Fibroblast of lung (primary cell): Measurements from ENCODE around the gene COL1A1. TPM values are rescaled to one million over a fixed set of nuclear protein-coding genes. Genes with fewer than 3 reads are reported as not detected.

Experiments used
- DNase-seq, 2 donors: peaks; one replicate each; pipeline versions ENCODE4 v3.0.0 to v3.0.0-alpha.2; 2010; ENCODE audit warnings: low read depth in 2 of 2
- H2AFZ ChIP-seq: 2 replicates; pipeline ENCODE4 v1.5.1; 2012; ENCODE audit warnings: low read length, control low read depth, inconsistent platforms
- H3K27ac ChIP-seq: 2 replicates; pipeline ENCODE4 v1.5.1; 2011; ENCODE audit warnings: low read length, control low read depth; ENCODE audit not compliant: insufficient read depth
- H3K27me3 ChIP-seq: 2 replicates; pipeline ENCODE4 v1.5.1; 2011; ENCODE audit warnings: mild to moderate bottlenecking, low read length; ENCODE audit not compliant: control insufficient read depth, insufficient read depth
- H3K36me3 ChIP-seq: 2 replicates; pipeline ENCODE4 v1.5.1; 2011; ENCODE audit warnings: low read length; ENCODE audit not compliant: control insufficient read depth, insufficient read depth
- H3K4me1 ChIP-seq: 2 replicates; pipeline ENCODE4 v1.5.1; 2011; ENCODE audit warnings: low read length; ENCODE audit not compliant: control insufficient read depth, insufficient read depth; ENCODE audit errors: extremely low read depth
- H3K4me2 ChIP-seq: 2 replicates; pipeline ENCODE4 v1.5.1; 2011; ENCODE audit warnings: low read length, control low read depth; ENCODE audit not compliant: insufficient read depth; ENCODE audit errors: extremely low read depth
- H3K4me3 ChIP-seq, 4 experiments: fragments of 200-600 bp in 1 of 4; sonication (generic) in 1 of 4; replicated peaks in 1 of 4; 2 replicates each; pipeline ENCODE4 v1.5.1; 2011 to 2016; ENCODE audit warnings: low read length in 4 of 4, low read depth in 3 of 4, mild to moderate bottlenecking in 3 of 4, control low read depth in 2 of 4, inconsistent platforms in 1 of 4, mixed read lengths in 1 of 4; ENCODE audit not compliant: insufficient read depth in 1 of 4; ENCODE audit errors: control extremely low read depth in 1 of 4
- H3K79me2 ChIP-seq: 2 replicates; pipeline ENCODE4 v1.5.1; 2012; ENCODE audit warnings: mild to moderate bottlenecking, low read length, inconsistent platforms; ENCODE audit not compliant: control insufficient read depth, insufficient read depth
- H3K9ac ChIP-seq: 2 replicates; pipeline ENCODE4 v1.5.1; 2011; ENCODE audit warnings: mild to moderate bottlenecking, low read length, control low read depth; ENCODE audit not compliant: insufficient read depth
- H3K9me3 ChIP-seq: 2 replicates; pipeline ENCODE4 v1.5.1; 2012; ENCODE audit warnings: low read depth, low read length; ENCODE audit not compliant: control insufficient read depth, insufficient read depth
- H4K20me1 ChIP-seq: 2 replicates; pipeline ENCODE4 v1.5.1; 2011; ENCODE audit warnings: low read length; ENCODE audit not compliant: control insufficient read depth, insufficient read depth; ENCODE audit errors: extremely low read depth
- EZH2 ChIP-seq: IDR thresholded peaks from 2 replicates; pipeline ENCODE4 v1.5.1; 2012; ENCODE audit warnings: low read length, control low read depth, mild to moderate bottlenecking; ENCODE audit errors: missing control alignments
- polyA plus RNA-seq, 2 donors: library from polyadenylated mRNA; depleted of rRNA in 1 of 2; stranded (reverse) in 1 of 2; unstranded in 1 of 2; fragments of >200 nt; gene quantifications; 2 replicates each; pipeline ENCODE4 v1.2.1, GENCODE V29; 2011 to 2012; ENCODE audit warnings: missing spikeins in 1 of 2
- total RNA-seq: library from RNA; depleted of rRNA; stranded (reverse); fragments of >200 nt; gene quantifications from 2 replicates; pipeline ENCODE4 v1.2.1, GENCODE V29; 2014
- TF ChIP-seq, protein P1 (sequence below), 2 donors: IDR thresholded peaks in 1 of 2; conservative IDR thresholded peaks in 1 of 2; 1 replicate in 1 of 2; 2 replicates in 1 of 2; pipeline ENCODE4 v1.5.1; 2011 to 2012; ENCODE audit warnings: low read length in 2 of 2, control low read depth in 1 of 2, inconsistent platforms in 1 of 2, low read depth in 1 of 2, mild to moderate bottlenecking in 1 of 2

COL1A1 gene
- total and polyA plus RNA-seq, 2 donors (not counting 1 experiment from before 2014, with no cell fraction given) = 541 to 584 TPM

DNA sequence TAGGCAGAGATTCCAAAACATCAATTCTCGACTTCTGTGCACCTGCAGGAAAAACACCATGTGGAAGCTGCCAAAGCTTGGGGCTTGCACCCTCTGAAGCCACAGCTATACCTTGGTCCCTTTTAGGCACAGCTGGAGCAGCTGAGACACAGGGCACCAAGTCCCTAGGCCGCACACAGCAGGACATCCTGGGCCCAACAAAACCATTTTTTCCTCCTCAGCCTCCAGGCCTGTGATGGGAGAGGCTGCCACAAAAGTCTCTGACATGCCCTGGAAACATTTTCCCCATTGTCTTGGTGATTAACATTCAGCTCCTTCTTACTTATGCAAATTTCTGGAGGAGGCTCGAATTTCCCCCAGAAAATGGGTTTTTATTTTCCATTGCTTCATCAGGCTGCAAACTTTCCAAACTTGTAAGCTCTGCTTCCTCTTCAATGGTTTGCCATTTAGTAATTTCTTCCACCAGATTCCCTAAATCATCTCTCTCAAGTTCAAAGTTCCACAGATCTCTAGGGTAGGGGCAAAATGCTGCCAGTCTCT lies 24.3 kb upstream of the COL1A1 start:
- Histone ChIP-seq H3K36me3 (no peaks in the 10 kb centered on the region), H3K4me2 (no peak overlapping the region), H3K27me3 (no peaks in the 10 kb centered on the region), H3K9me3 (no peaks in the 10 kb centered on the region), H3K79me2 (no peaks in the 10 kb centered on the region), H3K9ac (no peak overlapping the region), H2AFZ (no peak overlapping the region), H4K20me1 (no peaks in the 10 kb centered on the region), H3K27ac (no peak overlapping the region), H3K4me3 (no peak overlapping the region), H3K4me1 (peaks cover 13% of the 10 kb centered on the region)
- TF ChIP-seq EZH2 = no peak
- TF ChIP-seq, protein P1, sequence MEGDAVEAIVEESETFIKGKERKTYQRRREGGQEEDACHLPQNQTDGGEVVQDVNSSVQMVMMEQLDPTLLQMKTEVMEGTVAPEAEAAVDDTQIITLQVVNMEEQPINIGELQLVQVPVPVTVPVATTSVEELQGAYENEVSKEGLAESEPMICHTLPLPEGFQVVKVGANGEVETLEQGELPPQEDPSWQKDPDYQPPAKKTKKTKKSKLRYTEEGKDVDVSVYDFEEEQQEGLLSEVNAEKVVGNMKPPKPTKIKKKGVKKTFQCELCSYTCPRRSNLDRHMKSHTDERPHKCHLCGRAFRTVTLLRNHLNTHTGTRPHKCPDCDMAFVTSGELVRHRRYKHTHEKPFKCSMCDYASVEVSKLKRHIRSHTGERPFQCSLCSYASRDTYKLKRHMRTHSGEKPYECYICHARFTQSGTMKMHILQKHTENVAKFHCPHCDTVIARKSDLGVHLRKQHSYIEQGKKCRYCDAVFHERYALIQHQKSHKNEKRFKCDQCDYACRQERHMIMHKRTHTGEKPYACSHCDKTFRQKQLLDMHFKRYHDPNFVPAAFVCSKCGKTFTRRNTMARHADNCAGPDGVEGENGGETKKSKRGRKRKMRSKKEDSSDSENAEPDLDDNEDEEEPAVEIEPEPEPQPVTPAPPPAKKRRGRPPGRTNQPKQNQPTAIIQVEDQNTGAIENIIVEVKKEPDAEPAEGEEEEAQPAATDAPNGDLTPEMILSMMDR (conservative IDR thresholded peaks at IDR 0.05 in 1 of 2, IDR thresholded peaks at IDR 0.05 in 1 of 2; ENCODE audit: low read depth in 1 of 2, low read length in 2 of 2) = no peak
- DNase-seq = no peak

DNA sequence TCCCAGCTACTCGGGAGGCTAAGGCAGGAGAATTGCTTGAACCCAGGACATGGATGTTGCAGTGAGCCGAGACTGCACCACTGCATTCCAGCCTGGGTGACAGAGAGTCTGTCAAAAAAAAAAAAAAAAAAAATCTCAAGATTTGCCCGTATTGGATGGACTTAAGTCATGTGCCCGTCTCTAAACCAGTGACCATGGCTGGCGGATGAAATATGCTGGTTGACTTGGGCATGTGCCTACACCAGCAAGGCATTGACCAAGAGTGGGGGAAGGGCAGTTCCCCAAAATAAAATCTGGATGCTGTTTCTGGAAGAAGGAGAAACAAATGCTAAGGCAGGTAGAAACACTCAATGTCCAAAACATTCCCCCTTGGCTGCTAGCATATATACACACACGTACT lies 21.5 kb upstream of the COL1A1 start:
- no peak overlapping the region for H3K4me3 ChIP-seq
- no peak overlapping the region for H3K4me2 ChIP-seq

DNA sequence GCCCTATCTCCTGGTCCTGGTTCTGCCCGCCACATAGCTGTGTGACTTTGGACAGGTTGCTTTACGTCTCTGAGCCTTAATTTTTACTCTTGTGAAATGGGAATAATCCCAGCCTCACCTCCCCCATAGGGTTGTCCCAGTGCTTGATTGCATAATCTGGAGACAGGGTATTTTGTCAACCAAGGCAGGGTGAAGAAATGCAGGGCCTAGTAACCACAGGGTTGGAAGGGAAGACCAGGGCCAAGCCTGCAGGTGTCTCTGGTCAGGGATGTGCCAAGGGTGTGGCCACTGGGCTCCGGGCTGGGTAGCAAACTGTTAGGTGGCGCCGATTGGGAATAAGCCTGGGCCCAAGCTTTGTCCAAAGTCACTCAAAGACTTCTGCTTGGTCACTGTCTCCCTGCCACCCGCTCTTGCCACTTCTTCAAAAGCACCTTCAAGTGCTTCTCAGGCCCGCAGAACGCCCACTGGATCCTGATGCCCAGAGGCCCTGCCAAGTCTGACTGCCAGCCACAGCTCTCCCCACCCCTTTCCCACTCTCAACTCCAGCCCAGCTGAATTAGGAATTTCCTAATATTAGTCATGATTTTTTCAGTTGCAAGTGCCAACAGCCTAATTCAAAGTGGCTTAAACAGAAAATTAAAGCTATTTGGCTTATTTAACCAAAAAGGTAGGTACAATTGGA lies 20.6 kb upstream of the COL1A1 start:
- H3K4me3 ChIP-seq = peak overlapping the region in 1 of 4 experiments; percentile 5
- H3K9ac ChIP-seq = no peak overlapping the region
- peaks cover 32% of the 10 kb centered on the region for H3K4me1 ChIP-seq
- H3K27ac ChIP-seq = no peak overlapping the region
- TF ChIP-seq, protein P1 (conservative IDR thresholded peaks at IDR 0.05 in 1 of 2, IDR thresholded peaks at IDR 0.05 in 1 of 2; ENCODE audit: low read depth in 1 of 2, low read length in 2 of 2) = no peak
- TF ChIP-seq EZH2 = no peak
- H2AFZ ChIP-seq = no peak overlapping the region
- H3K4me2 ChIP-seq = peak overlapping the region; percentile 51
- no peaks in the 10 kb centered on the region for H3K36me3 ChIP-seq
- no peaks in the 10 kb centered on the region for H3K9me3 ChIP-seq
- no peaks in the 10 kb centered on the region for H3K27me3 ChIP-seq
- H3K79me2 ChIP-seq = no peaks in the 10 kb centered on the region
- peak; percentile 70 to 84 for DNase-seq
- no peaks in the 10 kb centered on the region for H4K20me1 ChIP-seq

More for the DNA sequence above, 21.5 kb upstream of the COL1A1 start:
- H3K4me1 ChIP-seq = peaks cover 27% of the 10 kb centered on the region
- TF ChIP-seq, protein P1 (conservative IDR thresholded peaks at IDR 0.05 in 1 of 2, IDR thresholded peaks at IDR 0.05 in 1 of 2; ENCODE audit: low read depth in 1 of 2, low read length in 2 of 2) = no peak
- no peak for TF ChIP-seq EZH2
- H4K20me1 ChIP-seq = no peaks in the 10 kb centered on the region
- H3K36me3 ChIP-seq = no peaks in the 10 kb centered on the region
- no peak overlapping the region for H2AFZ ChIP-seq
- H3K27me3 ChIP-seq = no peaks in the 10 kb centered on the region
- no peak overlapping the region for H3K9ac ChIP-seq
- no peaks in the 10 kb centered on the region for H3K9me3 ChIP-seq
- DNase-seq = no peak
- no peak overlapping the region for H3K27ac ChIP-seq
- H3K79me2 ChIP-seq = no peaks in the 10 kb centered on the region
